Fibroblast of villous mesenchyme (primary cell): ENCODE results near the gene CLMN. TPM values are rescaled to one million over a fixed set of nuclear protein-coding genes. Genes with fewer than 3 reads are reported as not detected.

ENCODE experiments used
- DNase-seq: peaks from one replicate; pipeline ENCODE4 v3.0.0-alpha.2; 2010; ENCODE audit warnings: low read depth
- H3K4me3 ChIP-seq: 2 replicates; pipeline ENCODE4 v1.5.1; 2011; ENCODE audit warnings: low read depth, mild to moderate bottlenecking, low read length
- CTCF ChIP-seq: IDR thresholded peaks from 2 replicates; pipeline ENCODE4 v1.5.1; 2012; ENCODE audit warnings: low read depth, mild to moderate bottlenecking, low read length; ENCODE audit not compliant: insufficient read depth
- total RNA-seq: library from RNA; depleted of rRNA; stranded (reverse); fragments of >200 nt; gene quantifications from 2 replicates; pipeline ENCODE4 v1.2.3, GENCODE V29; 2012

Gene CLMN
- total RNA-seq, 1 donor, result 0.43 TPM

GRCh38 chr14:95361373-95362137 lies 41.8 kb upstream of the CLMN start:
- TF ChIP-seq CTCF, result peak; percentile 50
- no peak overlapping the region for H3K4me3 ChIP-seq
- DNase-seq, result no peak

DNA sequence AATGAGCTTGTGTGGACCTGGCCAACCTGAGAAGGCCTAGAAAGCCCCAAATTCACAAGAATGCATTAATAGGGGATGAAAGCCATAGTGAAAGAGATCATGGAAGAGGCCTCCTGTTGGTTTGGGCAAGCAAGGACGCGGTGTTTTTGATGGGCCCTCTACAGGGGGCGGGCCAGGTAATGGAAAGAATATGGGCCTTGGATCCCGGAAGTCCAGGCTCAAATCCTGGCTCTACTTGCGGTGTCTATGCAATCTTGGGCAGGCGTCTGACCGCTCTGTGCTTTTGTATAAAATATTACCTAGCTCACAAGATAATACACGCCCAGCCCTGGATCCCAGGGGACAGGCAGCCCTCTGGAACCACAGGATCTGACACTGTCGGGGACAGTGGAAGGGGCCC lies 41.1 kb upstream of the CLMN start:
- DNase-seq, result no peak
- H3K4me3 ChIP-seq, result no peak overlapping the region
- no peak for TF ChIP-seq CTCF

- H3K4me3 ChIP-seq, result no peak overlapping the region
- DNase-seq, result no peak
- TF ChIP-seq CTCF, result no peak
Observed at GRCh38 chr14:95359994-95360826, 40.5 kb upstream of the CLMN start.

GRCh38 chr14:95356245-95356869 lies 36.6 kb upstream of the CLMN start:
- no peak for DNase-seq
- no peak for TF ChIP-seq CTCF

DNA sequence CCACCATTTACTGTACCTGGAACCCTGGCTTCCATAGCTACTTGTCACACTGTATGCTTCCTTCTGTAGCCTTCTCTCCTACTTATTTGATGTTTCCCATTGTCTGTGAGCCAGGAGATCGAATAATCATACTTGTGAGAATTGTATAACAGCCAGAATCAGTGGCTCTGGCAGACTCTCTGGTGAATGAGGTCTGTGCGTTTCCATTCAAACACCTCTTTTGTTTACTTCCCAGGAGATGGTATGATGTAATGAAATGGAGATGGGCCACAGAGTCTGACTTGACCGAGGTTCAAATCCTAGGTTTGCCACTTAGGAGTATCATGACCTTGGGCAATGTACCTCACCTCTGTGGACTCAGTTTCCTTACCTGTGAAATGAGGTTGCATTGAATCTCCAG lies 35.7 kb upstream of the CLMN start:
- DNase-seq, result no peak
- TF ChIP-seq CTCF, result no peak
- H3K4me3 ChIP-seq, result no peak overlapping the region

More at GRCh38 chr14:95356245-95356869, 36.6 kb upstream of the CLMN start:
- no peak overlapping the region for H3K4me3 ChIP-seq

- no peak for DNase-seq
- H3K4me3 ChIP-seq, result no peak overlapping the region
- TF ChIP-seq CTCF, result no peak
Observed at GRCh38 chr14:95354834-95355233, 35.1 kb upstream of the CLMN start.
